ENCODE measurements around the gene POFUT1.

DNA sequence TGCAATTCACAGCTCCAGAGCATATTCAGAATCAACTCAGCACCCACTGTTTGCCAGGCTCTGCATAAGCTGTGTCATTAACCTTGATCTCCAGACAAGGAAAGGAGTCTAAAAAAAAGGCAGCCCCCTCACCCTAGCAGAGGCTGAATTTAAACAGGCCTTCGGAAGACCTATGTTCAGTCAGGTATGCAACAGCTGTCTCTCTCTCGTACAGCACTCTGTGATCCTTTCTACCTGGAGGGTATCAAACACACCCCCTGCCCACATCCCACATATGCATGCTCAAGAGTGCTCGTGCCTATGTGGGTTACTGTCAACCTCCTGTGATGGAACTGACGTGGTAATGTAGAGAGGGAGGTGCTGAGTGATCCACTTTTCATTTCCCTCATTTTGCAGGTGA lies 8.7 kb upstream of the POFUT1 start:
- TF ChIP-seq, protein P1, sequence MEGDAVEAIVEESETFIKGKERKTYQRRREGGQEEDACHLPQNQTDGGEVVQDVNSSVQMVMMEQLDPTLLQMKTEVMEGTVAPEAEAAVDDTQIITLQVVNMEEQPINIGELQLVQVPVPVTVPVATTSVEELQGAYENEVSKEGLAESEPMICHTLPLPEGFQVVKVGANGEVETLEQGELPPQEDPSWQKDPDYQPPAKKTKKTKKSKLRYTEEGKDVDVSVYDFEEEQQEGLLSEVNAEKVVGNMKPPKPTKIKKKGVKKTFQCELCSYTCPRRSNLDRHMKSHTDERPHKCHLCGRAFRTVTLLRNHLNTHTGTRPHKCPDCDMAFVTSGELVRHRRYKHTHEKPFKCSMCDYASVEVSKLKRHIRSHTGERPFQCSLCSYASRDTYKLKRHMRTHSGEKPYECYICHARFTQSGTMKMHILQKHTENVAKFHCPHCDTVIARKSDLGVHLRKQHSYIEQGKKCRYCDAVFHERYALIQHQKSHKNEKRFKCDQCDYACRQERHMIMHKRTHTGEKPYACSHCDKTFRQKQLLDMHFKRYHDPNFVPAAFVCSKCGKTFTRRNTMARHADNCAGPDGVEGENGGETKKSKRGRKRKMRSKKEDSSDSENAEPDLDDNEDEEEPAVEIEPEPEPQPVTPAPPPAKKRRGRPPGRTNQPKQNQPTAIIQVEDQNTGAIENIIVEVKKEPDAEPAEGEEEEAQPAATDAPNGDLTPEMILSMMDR (conservative IDR thresholded peaks at IDR 0.05): no peak
- TF ChIP-seq ZFX (IDR thresholded peaks at IDR 0.05): no peak
